Activated CD4-positive, CD25-positive, alpha-beta regulatory T cell treated with anti-CD3 and anti-CD28 coated beads, Interleukin-2, amount 50 U/mL, for 72 hours (primary cell): ENCODE measurements around the gene TRAP1.
"Not testable (repeated sequence)": the region's sequence is repeated elsewhere in the genome, so short reads cannot be mapped to it uniquely, and the experiment has no call there.

Experiments
- DNase-seq: peaks from one replicate; pipeline ENCODE4 v3.0.0; 2021

The TRAP1 gene

DNA sequence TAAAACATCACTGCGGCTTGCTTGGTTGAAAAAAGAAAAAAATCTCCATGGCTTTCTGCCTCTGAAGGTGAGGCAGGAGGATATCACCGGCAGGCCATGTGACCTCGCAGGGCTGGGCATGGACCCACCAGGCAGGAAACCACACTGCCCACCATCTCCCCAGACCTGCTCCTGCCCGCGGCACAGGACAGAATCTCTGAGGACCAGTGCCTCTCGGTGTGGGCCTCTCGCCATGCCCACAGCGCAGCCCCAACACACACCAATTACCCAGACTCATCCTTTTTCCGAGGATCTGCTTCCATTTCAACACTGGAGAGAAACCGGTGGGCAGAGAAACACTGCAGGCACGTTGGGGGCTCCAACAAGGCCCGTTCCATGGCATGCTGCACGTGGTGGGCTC, 46.6 kb downstream of the TRAP1 start:
- no peak for DNase-seq

DNA sequence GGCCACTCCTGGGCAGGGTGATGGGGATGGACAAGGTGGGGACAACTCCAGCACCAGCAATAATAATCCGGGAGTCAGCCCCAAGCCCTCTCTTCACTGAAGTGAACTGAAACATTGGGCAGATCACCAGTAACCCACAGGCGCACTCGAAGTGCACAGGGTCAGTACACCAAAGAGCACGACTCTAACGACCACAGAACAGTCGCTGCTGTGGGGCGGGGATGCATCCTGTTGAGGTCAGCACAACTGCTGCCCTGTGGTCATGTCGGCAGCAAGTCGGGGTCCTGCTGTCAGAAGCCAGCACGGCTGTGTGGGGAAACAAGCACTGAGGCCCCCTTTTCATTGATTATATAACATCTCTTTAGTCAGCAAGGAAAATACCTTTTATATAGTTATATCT, 48.2 kb downstream of the TRAP1 start:
- DNase-seq = no peak

DNA sequence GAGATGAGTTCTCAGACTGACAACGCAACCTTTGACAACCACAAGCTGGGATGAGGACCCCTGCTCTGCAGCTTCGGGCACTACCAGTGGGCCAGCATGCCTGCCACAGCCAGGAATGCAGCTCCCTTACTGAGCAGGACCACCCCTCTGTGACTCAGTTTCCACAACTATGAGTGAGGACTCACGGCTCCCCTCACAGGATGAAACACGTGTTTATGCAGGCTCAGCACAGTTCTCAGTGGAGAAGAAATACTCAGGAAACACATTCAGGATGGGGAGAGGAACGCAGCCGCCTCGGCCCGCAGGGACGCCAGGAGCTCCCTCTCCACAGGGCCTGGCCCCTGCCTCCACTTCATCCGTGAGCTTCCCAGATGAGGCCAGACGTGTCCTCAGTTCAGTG, 48.7 kb downstream of the TRAP1 start:
- DNase-seq = no peak

DNA sequence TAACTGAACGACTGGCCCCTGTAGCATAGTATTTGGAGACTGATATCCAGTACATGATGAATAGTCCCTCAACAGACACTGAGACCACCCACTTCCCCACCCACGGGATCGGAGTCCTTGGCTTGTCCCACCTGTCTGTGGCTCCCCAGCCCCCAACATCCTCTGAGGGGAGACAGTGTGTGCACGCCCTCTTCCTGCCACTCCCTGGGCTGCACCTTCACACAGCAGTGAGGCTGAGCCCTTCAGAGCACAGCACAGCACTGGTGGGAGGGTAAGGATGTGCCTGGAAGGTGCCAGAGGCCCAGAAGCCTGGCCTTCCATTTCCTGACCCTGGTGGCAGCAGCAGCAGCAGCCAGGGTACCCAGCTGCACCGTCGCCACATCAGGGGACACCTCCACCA, 51.8 kb downstream of the TRAP1 start:
- no peak for DNase-seq

DNA sequence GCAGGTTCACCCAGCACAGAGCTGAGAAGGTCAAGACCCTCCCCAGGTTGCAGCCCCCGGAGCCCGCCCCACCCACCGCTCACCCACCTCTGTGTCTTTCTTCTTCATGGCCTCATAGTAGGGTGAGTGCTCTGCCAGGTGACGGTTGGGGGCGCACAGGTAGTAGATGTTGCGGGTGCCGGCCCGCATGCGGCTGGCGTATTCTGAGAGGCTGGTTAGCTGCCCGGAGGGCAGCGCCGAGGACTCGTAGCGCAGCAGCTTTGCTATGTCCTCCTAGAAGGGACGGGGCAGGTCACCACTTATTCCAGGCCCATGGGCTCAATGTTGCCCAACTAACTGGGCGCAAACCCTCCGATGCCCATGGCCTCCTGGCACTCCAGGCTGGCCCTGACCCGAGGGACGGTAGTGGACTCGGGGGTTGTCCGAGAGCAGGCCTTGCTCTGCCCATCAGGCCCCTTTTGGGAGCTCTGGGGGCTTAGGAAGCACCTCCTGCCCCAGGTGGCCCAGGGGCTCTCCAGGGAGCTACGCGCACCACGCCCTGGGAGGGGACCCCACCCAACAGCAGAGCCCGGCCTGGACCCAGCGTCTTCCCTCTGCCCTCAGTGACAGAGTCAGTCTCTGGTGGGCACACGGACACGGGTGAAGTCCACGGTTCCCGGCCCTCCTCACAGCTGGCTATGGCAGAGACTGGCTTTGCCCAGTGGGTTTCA, 53.0 kb downstream of the TRAP1 start:
- no peak for DNase-seq

DNA sequence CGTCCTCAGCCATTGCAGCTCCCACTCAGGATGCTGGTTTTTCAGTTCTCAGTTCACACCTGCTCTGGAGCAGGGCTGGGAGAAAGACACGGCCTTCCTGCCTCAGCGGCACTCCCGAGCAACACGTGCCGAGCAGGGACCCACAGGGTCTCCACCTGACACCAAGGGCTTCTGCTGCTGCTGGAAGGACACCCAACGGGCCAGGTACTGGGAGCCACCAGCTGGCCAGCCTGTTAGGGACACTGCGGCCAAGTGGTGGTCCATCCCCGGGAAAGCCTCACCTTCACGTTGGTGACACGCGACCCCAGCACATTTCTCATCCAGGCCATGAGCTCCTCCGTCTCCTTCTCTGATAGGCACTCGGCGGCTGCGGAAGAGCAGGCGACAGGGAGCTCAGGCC, 54.7 kb downstream of the TRAP1 start:
- DNase-seq = no peak

DNA sequence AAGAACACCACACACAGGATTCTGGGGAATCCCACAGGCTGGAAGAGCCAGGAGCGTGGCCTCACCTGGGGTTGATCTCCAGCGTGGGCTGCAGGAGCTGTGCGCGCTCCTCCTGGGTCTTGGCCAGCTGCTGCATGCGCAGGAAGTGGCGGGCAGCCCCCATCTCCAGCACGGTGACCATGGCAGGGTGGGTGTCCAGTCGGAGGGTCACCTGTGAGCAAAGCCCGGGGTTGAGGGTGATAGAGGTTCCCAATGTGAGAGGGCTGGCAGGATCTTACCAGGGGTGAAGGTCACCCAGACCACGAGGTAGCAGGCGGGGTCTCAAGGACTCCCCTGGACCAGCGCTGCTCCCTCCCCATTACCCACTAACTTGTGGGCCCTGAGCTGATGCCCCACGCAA, 55.4 kb downstream of the TRAP1 start:
- no peak for DNase-seq

DNA sequence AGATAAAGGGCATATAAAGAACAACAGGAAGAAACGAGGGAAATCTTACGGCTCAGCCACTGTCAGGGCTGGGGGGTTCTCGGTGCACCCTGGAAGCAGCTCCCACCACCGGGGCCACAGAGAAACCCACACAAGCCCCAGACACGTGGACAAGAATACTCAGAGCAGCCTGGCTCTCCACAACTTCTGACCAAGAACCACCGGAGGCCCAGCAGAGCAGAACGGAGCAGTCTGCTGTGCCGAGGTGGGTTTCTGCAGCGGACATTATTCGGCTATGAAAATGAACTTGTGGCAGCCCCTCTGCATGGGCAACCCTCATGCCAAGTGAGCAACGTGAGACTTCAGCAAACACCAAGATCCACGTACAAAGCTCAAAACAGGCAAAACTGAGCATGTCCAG, 56.0 kb downstream of the TRAP1 start:
- DNase-seq = no peak

DNA sequence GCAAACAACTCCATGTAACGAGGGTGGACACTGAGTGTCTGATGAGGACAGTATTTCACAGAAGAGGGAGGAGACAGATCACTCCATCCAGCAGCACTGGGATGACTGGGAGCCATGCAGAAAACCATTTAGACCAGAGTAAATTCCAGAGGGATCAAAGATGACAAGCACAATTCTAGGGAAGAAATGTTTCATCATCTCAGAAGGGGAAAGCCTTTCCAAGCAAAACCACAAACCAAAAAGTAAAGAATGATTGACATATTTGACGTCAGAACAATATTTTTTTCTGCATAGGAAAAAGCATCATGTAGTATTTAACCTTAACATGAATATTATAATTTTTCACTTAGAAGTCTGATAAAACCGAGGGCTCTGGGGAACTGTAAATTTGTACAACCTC, 58.1 kb downstream of the TRAP1 start:
- DNase-seq = no peak

DNA sequence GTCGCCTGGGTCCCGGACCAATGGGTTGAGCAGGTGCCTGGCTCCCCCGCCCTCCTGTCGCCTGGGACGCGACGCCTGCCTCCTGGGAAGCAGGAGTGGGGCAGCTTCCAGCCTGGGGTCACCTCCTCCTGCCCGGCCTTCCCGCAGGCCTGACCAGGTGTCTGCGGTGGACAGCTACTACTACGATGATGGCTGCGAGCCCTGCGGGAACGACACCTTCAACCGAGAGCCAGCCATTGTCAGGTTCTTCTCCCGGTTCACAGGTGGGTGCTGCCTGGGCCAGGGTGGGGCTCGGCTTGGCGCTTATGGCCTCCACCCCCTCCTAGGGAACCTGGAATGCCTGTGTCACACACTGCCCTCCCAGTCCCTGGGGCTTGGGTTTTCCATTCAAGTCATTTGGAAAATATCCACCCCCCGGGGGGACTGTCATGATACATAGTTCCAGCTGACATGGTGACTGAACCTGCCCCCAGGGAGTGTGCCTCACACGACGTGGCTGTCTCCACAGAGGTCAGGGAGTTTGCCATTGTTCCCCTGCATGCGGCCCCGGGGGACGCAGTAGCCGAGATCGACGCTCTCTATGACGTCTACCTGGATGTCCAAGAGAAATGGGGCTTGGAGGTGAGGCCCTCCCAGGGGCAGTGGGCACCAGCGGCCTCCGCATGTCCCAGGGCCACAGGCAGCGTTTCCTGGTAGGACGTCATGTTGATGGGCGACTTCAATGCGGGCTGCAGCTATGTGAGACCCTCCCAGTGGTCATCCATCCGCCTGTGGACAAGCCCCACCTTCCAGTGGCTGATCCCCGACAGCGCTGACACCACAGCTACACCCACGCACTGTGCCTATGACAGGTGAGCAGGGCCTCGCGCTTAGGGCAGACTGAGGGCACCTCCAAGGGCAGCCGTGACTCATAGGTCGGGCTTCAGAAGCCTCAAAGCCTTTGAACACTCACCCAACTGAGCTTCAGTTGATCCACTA, 60.5 kb downstream of the TRAP1 start:
- no peak for DNase-seq

DNA sequence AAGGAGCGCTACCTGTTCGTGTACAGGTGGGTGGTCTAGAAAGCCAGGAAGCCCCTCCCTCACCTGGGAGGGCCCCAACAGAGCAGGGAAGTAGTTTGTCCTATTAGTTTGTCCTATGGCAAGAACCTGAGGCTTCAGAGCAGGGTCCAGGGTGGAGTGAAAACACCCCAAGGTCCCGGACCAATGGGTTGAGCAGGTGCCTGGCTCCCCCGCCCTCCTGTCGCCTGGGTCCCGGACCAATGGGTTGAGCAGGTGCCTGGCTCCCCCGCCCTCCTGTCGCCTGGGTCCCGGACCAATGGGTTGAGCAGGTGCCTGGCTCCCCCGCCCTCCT, 61.2 kb downstream of the TRAP1 start:
- DNase-seq = not testable (repeated sequence)

DNA sequence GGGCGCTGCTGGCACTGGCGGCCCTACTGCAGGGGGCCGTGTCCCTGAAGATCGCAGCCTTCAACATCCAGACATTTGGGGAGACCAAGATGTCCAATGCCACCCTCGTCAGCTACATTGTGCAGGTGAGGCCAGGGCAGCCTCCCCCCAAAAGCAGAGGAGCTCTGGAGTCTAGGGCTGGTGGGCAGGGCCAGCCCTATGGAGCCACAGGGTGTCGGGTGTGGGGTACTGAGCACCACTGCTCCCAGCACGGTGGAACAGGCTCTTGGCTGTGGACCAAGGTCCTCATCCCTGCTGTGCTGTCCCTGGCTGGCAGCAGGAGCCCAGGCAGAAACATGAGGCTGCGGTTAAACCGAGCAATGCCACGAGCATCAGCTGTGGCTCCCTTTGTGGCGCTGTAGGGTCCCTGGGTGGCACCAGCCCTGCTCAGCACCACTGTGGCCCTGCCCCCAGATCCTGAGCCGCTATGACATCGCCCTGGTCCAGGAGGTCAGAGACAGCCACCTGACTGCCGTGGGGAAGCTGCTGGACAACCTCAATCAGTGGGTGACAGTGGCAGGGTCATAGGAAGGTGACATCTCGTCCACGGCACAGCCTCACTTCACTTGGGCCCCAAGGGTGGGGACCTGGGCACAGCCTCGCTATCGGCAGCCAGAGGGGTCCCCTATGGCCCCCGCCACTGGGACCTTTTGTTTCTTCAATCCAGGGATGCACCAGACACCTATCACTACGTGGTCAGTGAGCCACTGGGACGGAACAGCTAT, 61.7 kb downstream of the TRAP1 start:
- no peak for DNase-seq

DNA sequence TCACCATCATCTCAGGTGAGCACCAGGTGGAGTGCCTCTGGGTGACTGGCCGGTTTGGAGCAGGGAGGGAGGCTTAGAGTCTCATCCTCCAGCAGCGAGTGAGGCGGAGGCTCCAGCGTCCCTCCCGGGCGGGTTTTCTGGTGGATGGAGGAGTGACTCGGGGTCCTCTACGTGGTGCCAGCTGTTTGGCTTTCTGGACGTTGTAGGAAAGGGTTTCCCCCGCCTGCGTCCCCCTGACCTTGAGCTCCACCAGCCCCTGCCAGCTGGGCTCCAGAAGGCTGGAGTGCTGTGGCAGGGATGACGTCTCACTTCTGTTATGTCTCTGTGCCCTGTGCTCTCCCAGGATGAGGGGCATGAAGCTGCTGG, 62.3 kb downstream of the TRAP1 start:
- DNase-seq = no peak

DNA sequence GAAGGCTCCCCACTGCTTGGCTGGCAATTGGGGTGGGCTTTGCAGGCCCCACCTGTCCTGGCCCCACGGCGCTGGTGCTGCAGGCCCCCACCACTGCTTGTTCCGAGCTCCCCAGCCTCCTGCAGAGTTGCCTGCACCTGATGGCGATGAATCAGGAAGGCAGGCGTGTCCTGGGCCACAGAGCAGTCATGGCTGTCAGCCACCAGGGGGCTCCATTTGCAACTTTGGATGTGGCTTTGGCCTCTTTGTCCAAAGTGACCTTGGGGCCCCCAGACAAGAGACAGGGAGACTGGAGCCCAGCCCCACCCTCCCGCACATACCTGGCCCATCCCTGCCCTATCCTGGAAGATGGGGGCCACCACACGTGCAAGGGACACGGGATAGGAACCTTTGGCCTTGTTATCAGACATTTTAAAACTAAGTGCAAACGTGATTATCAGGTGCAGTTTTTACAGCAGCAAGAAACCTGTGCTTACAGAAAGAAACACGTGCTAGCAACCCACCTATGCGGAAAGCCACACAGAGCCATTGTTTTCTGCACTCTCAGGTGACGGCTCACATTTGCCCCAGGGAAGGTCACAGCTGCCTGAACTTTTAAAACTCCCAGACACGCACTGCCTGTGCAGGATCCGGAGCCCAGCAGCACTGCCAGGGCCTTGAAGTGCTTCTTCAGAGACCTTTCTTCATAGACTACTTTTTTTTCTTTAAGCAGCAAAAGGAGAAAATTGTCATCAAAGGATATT, 62.9 kb downstream of the TRAP1 start, which contains the start of gene DNASE1:
TSS of gene DNASE1 (plus strand) at position 443 of the 743 bp plus-strand sequence. CDS start 683 bp downstream, outside the sequence.
- peak; percentile 61 for DNase-seq

DNA sequence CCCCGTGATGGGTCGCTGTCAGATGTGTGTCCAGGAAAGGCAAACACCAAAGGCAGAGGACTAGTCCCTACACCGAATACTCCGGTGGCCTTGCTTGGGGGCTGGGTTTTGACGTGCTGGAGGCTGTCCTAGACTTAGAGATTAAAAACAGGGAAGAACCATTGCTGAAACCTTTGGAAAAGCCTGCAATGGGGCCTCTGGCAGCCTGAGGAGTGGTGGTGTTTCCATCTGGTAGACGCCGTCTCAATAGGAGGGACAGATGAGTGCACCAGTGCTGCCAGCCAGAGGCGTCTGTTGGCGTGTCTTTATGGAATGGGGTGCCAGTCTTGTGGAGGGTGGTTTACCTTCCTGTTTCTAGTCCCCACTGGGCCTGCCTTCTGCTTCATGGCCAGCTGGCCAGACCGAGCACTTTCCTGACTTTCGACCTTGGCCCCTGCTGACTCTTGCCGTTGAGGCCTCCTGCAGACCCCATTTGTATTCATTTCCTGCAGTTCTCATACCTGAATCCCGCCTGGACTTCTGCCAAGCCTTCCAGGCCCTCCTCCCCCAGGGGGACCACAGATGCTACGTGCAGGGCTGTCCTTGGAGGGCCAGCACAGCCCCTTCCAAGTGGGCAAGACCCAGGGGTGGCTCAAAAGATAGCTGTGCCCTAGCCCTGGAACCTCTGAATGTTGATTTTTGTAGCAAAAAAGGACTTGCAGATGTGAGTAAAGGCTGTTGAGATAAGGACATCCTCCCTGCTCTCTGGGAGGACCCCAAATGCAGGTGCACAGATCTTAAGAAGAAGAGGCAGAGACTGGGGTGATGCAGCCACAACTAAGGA, 64.7 kb downstream of the TRAP1 start:
- peak; percentile 1 for DNase-seq

DNA sequence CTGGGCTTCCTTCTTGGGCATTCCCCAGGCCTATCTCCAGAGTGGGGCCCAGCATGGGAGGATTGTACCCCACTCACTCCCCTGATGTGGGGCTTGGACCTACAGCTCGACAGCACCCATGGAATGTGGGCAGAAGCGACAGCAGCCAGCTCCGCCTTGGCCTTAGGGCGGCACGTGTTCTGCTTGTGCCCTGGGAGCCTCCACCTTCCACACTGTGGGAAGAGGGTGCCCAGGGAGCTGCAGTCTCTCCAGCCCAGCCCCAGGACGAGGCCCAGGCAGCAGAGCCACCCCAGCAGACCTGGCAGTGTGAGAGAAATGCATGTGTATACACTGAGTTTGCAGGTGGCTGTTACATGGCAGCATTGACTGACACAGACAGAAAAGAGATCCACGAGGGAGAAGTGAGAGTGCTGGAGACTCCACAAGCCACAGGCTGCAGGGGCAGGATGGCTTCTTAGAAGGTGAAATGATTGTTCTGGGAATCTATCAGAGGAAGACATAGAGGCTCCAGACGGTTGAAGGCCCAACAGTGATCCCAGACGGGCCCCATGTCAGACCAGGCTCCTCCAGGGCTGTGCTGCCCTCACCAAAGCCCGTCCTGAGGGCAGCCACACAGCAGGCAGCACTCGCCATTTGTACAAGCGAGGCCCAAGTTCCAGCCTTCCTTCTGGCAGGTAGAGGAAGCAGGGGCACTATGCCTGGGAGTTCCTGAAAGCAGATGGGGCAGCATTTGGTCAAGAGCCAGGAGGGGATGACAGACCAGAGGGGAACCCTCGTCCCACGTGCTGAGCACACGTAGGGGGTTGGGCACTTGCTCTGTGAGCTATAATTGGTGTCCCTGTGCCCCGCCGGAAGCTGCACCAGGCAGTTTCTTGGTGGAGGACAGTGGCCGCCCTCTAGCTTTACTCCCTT, 65.6 kb downstream of the TRAP1 start:
- peak; percentile 17 for DNase-seq

DNA sequence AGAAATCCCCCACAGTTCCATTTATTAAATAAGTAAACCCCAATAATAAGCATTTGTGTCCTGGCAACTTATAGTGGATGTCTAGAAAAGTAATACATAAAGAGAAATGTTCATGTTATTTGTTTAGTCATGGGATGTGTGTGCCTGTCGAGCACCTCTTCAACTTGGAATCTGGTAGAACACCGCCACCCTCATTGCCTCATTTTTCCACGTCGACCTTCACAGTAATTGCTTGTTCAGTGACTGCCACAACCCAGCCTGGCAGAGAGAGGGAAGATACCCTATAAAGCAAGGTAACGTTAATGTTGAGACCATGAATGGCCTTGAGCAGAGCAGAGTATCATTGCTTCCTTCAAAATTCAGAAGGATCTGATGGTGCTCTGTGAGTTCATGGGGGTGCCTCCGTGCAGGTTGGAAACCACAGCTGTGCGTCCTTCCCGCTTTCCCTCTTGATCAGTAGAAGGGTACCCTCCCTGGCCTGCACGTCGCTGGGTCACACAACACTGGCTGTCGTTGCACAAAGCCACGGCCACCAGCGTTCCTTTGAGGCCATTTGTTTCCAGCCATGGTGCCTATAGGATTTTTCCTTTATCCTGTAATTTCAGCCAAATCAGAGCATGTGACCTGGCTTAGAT, 66.6 kb downstream of the TRAP1 start:
- no peak for DNase-seq

DNA sequence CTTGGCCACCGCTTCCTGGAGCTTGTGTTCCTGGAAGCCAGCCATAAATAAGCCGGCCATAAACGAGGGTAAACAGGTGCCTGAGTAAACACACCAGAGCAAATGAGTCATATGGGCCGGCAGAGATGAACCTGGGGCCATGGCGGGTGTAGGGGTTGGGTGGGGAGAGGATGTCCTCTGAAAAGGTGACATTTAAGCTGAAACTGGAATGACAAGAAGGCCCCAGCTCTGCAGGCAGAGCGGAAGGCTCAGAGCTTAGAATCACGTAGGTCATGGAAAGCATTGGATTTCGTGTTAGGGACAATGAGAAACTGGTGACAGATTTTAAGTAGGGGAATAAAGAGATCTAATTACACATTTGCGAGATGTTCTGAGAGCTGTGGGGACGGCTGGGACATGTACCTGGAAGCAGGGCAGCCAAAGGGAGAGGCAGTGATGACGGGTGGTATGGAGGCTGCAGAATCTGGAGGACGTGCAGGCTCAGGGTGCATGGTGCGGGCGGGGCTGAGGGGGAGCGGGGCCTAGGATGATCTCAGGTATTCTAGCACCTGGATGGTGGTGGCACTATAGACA, 70.9 kb downstream of the TRAP1 start:
- no peak for DNase-seq

DNA sequence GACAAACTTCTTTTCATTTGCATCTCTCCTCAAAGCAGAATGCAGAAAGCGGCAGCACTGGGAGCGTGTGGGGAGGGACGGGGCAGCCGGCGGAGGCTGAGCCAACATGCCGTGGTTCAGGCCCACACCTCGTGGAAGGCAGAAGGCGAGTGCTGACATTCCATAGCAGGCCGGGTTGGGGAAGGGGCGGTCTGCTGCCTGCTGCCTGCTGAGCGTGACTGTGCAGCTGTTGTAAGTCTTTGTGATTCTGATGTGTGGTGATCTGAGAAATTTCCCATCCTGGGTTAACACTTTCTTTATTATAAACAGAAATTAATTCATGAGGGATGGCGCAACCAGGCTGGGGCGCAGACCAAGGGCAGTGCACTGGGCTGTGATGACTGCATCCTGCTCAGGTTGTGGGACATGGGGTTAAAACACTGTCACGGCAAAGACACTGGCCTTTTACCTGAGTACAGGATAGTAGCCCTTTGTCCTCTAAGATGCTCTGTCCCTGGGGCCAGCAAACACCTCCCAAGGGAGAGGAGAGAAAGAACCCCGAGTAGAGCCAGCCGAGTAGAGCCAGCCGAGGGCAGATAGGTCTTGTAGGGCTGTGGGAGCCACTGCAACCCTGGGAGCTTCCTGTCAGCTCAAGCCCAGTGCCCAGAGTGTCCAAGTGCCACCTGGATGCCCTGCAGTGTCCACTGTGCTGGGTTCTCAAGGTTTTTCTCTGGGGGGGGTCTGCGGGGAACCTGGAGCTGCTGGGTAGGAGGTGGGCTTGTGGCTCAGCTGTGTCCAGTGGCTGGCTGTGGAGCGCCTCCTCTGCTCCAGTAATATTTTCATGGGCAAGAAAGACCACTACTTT, 71.6 kb downstream of the TRAP1 start:
- DNase-seq = no peak
